GM21717 (cell line): ENCODE measurements around the gene MAD1L1.

ENCODE experiments used
- ATAC-seq: cut with Tn5 transposase; IDR thresholded peaks from one replicate; pipeline ENCODE4 v1.9.1; 2021; ENCODE audit warnings: mild to moderate bottlenecking, moderate library complexity; ENCODE audit not compliant: unreplicated experiment

The MAD1L1 gene

GRCh38 chr7:2159176-2159520 is 73.6 kb downstream of the MAD1L1 start:
- ATAC-seq, result no peak

GRCh38 chr7:2158331-2159175 is 74.2 kb downstream of the MAD1L1 start:
- no peak for ATAC-seq

GRCh38 chr7:2157473-2158279 is 75.1 kb downstream of the MAD1L1 start:
- no peak for ATAC-seq

GRCh38 chr7:2156756-2157472 is 75.8 kb downstream of the MAD1L1 start:
- ATAC-seq, result no peak

GRCh38 chr7:2154831-2155230 is 77.9 kb downstream of the MAD1L1 start:
- no peak for ATAC-seq

- no peak for ATAC-seq
These were observed 78.6 kb downstream of the MAD1L1 start for GRCh38 chr7:2154121-2154520.

GRCh38 chr7:2152646-2153045 is 80.1 kb downstream of the MAD1L1 start:
- ATAC-seq, result no peak

GRCh38 chr7:2151801-2152612 is 80.7 kb downstream of the MAD1L1 start:
- no peak for ATAC-seq

- no peak for ATAC-seq
These were observed 81.5 kb downstream of the MAD1L1 start for GRCh38 chr7:2151237-2151636.

- ATAC-seq, result no peak
These were observed 82.3 kb downstream of the MAD1L1 start for GRCh38 chr7:2150445-2150815.

GRCh38 chr7:2149672-2150444 is 82.9 kb downstream of the MAD1L1 start:
- ATAC-seq, result no peak

- no peak for ATAC-seq
These were observed 83.9 kb downstream of the MAD1L1 start for GRCh38 chr7:2148814-2149213.

GRCh38 chr7:2148189-2148588 is 84.6 kb downstream of the MAD1L1 start:
- no peak for ATAC-seq

- no peak for ATAC-seq
These were observed 85.9 kb downstream of the MAD1L1 start for GRCh38 chr7:2146676-2147472.

- no peak for ATAC-seq
These were observed 86.7 kb downstream of the MAD1L1 start for GRCh38 chr7:2145835-2146580.

- ATAC-seq, result no peak
These were observed 87.8 kb downstream of the MAD1L1 start for GRCh38 chr7:2144926-2145325.

GRCh38 chr7:2143981-2144595 is 88.7 kb downstream of the MAD1L1 start:
- ATAC-seq, result no peak

- ATAC-seq, result no peak
These were observed 89.3 kb downstream of the MAD1L1 start for GRCh38 chr7:2143450-2143849.
